DOHH2 (cell line): ENCODE results near the gene PAGR1.

Experiments used
- EZH2phosphoT487 ChIP-seq: fragments of 200-600 bp; sonication (generic); IDR thresholded peaks from 2 replicates; pipeline ENCODE4 v1.6.1; 2017; ENCODE audit warnings: borderline replicate concordance, mild to moderate bottlenecking, antibody characterized with exemption, low read length, moderate library complexity, mixed read lengths
- TF ChIP-seq, protein P1 (sequence below): fragments of 200-600 bp; sonication (generic); IDR thresholded peaks from one replicate; pipeline ENCODE4 v1.5.1; 2014; ENCODE audit warnings: antibody characterized with exemption, mild to moderate bottlenecking, low read depth, low read length; ENCODE audit not compliant: poor library complexity, severe bottlenecking

DNA sequence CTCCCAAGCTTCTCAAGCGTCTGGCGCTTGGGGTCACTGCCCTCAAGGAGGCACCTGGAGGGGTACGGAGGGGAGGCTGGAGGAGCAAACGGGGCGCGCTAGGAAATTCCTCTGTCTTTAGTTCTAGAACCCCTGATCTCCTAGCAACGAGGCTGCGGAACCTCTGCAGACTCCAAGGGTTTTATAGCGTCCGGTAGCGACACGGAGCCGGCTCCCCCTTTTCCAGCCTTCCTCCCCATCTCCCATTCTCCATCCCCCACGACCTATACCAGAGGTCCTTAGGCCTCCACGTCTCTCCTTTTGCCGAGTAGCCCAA lies 47.7 kb downstream of the PAGR1 start:
- TF ChIP-seq, protein P1, sequence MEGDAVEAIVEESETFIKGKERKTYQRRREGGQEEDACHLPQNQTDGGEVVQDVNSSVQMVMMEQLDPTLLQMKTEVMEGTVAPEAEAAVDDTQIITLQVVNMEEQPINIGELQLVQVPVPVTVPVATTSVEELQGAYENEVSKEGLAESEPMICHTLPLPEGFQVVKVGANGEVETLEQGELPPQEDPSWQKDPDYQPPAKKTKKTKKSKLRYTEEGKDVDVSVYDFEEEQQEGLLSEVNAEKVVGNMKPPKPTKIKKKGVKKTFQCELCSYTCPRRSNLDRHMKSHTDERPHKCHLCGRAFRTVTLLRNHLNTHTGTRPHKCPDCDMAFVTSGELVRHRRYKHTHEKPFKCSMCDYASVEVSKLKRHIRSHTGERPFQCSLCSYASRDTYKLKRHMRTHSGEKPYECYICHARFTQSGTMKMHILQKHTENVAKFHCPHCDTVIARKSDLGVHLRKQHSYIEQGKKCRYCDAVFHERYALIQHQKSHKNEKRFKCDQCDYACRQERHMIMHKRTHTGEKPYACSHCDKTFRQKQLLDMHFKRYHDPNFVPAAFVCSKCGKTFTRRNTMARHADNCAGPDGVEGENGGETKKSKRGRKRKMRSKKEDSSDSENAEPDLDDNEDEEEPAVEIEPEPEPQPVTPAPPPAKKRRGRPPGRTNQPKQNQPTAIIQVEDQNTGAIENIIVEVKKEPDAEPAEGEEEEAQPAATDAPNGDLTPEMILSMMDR: no peak
- TF ChIP-seq EZH2phosphoT487: no peak
